DOHH2 (cell line): ENCODE data around the gene EVL.

Experiments used
- H3F3A ChIP-seq: fragments of 200-600 bp; sonication (generic), shearing (Covaris generic); 2 replicates; pipeline ENCODE4 v1.6.0; 2016; ENCODE audit warnings: antibody characterized with exemption, mild to moderate bottlenecking; ENCODE audit not compliant: control insufficient read depth, insufficient read depth
- H3K27ac ChIP-seq: fragments of 200-600 bp; sonication (generic); 2 replicates; pipeline ENCODE4 v1.5.1; 2014; ENCODE audit warnings: low read depth, mild to moderate bottlenecking, low read length, moderate library complexity
- H3K27me3 ChIP-seq: fragments of 200-600 bp; sonication (generic); 2 replicates; pipeline ENCODE4 v1.6.1; 2014; ENCODE audit warnings: mild to moderate bottlenecking, low read length, mixed read lengths; ENCODE audit not compliant: control insufficient read depth
- H3K36me3 ChIP-seq: fragments of 200-600 bp; sonication (generic); 2 replicates; pipeline ENCODE4 v1.6.1; 2014; ENCODE audit warnings: mild to moderate bottlenecking, low read length, moderate library complexity, mixed read lengths; ENCODE audit not compliant: control insufficient read depth
- H3K4me1 ChIP-seq: fragments of 200-600 bp; sonication (generic); 2 replicates; pipeline ENCODE4 v1.6.1; 2014; ENCODE audit warnings: mild to moderate bottlenecking, low read length, mixed read lengths; ENCODE audit not compliant: control insufficient read depth
- H3K4me2 ChIP-seq: fragments of 200-600 bp; sonication (generic); 2 replicates; pipeline ENCODE4 v1.6.0; 2014; ENCODE audit warnings: mild to moderate bottlenecking, low read length, moderate library complexity
- H3K4me3 ChIP-seq: fragments of 200-600 bp; sonication (generic); 2 replicates; pipeline ENCODE4 v1.5.1; 2014; ENCODE audit warnings: mild to moderate bottlenecking, low read length, mixed read lengths
- H3K79me2 ChIP-seq: fragments of 200-600 bp; sonication (generic); 2 replicates; pipeline ENCODE4 v1.6.1; 2014; ENCODE audit warnings: mild to moderate bottlenecking, low read length, mixed read lengths; ENCODE audit not compliant: control insufficient read depth
- H3K9me2 ChIP-seq: fragments of 200-600 bp; sonication (generic); replicated peaks from 2 replicates; pipeline ENCODE4 v1.6.1; 2014; ENCODE audit warnings: mild to moderate bottlenecking, low read length, mixed read lengths; ENCODE audit not compliant: control insufficient read depth
- H3K9me3 ChIP-seq: fragments of 200-600 bp; sonication (generic); 2 replicates; pipeline ENCODE4 v1.6.1; 2014; ENCODE audit warnings: antibody characterized with exemption, low read length, mixed read lengths; ENCODE audit not compliant: control insufficient read depth, insufficient read depth
- H4K20me1 ChIP-seq: fragments of 200-600 bp; sonication (generic); 2 replicates; pipeline ENCODE4 v1.6.0; 2014; ENCODE audit warnings: low read depth, mild to moderate bottlenecking, antibody characterized with exemption, low read length, moderate library complexity; ENCODE audit not compliant: control insufficient read depth, insufficient read depth
- CTCF ChIP-seq: fragments of 200-600 bp; sonication (generic); IDR thresholded peaks from one replicate; pipeline ENCODE4 v1.5.1; 2014; ENCODE audit warnings: antibody characterized with exemption, mild to moderate bottlenecking, low read depth, low read length; ENCODE audit not compliant: poor library complexity, severe bottlenecking
- EZH2phosphoT487 ChIP-seq: fragments of 200-600 bp; sonication (generic); IDR thresholded peaks from 2 replicates; pipeline ENCODE4 v1.6.1; 2017; ENCODE audit warnings: borderline replicate concordance, mild to moderate bottlenecking, antibody characterized with exemption, low read length, moderate library complexity, mixed read lengths

The EVL gene

GRCh38 chr14:100135784-100136183 is 70.6 kb downstream of the EVL start:
- no peak overlapping the region for H3K4me2 ChIP-seq
- no peaks in the 10 kb centered on the region for H3K36me3 ChIP-seq
- no peak overlapping the region for H3K4me3 ChIP-seq
- H3K9me2 ChIP-seq = no peaks in the 10 kb centered on the region
- no peak overlapping the region for H3K27ac ChIP-seq
- no peaks in the 10 kb centered on the region for H3K79me2 ChIP-seq
- H4K20me1 ChIP-seq = no peaks in the 10 kb centered on the region
- no peak for TF ChIP-seq EZH2phosphoT487
- peak; percentile 27 for TF ChIP-seq CTCF
- H3K9me3 ChIP-seq = no peaks in the 10 kb centered on the region
- no peaks in the 10 kb centered on the region for H3K4me1 ChIP-seq
- H3F3A ChIP-seq = no peaks in the 10 kb centered on the region
- no peaks in the 10 kb centered on the region for H3K27me3 ChIP-seq

- H3K79me2 ChIP-seq = no peaks in the 10 kb centered on the region
- H3K9me2 ChIP-seq = no peaks in the 10 kb centered on the region
- no peak for TF ChIP-seq EZH2phosphoT487
- TF ChIP-seq CTCF = no peak
- H3K9me3 ChIP-seq = no peaks in the 10 kb centered on the region
- no peaks in the 10 kb centered on the region for H3K4me1 ChIP-seq
- H4K20me1 ChIP-seq = no peaks in the 10 kb centered on the region
- no peaks in the 10 kb centered on the region for H3F3A ChIP-seq
- no peaks in the 10 kb centered on the region for H3K27me3 ChIP-seq
- no peak overlapping the region for H3K4me3 ChIP-seq
- H3K4me2 ChIP-seq = no peak overlapping the region
- no peak overlapping the region for H3K27ac ChIP-seq
- H3K36me3 ChIP-seq = no peaks in the 10 kb centered on the region
These were observed 72.0 kb downstream of the EVL start for GRCh38 chr14:100137173-100137572.

- TF ChIP-seq EZH2phosphoT487 (no peak), CTCF (no peak)
- H3K36me3 ChIP-seq = no peaks in the 10 kb centered on the region
- H3K4me3 ChIP-seq = no peak overlapping the region
- no peaks in the 10 kb centered on the region for H3K9me3 ChIP-seq
- H4K20me1 ChIP-seq = no peaks in the 10 kb centered on the region
- H3F3A ChIP-seq = no peaks in the 10 kb centered on the region
- H3K79me2 ChIP-seq = no peaks in the 10 kb centered on the region
- H3K4me1 ChIP-seq = no peaks in the 10 kb centered on the region
- H3K4me2 ChIP-seq = no peak overlapping the region
- H3K27me3 ChIP-seq = no peaks in the 10 kb centered on the region
- no peaks in the 10 kb centered on the region for H3K9me2 ChIP-seq
- no peak overlapping the region for H3K27ac ChIP-seq
These were observed 73.0 kb downstream of the EVL start for GRCh38 chr14:100138082-100138787.
